ENCODE data around the gene TMTC4.

DNA sequence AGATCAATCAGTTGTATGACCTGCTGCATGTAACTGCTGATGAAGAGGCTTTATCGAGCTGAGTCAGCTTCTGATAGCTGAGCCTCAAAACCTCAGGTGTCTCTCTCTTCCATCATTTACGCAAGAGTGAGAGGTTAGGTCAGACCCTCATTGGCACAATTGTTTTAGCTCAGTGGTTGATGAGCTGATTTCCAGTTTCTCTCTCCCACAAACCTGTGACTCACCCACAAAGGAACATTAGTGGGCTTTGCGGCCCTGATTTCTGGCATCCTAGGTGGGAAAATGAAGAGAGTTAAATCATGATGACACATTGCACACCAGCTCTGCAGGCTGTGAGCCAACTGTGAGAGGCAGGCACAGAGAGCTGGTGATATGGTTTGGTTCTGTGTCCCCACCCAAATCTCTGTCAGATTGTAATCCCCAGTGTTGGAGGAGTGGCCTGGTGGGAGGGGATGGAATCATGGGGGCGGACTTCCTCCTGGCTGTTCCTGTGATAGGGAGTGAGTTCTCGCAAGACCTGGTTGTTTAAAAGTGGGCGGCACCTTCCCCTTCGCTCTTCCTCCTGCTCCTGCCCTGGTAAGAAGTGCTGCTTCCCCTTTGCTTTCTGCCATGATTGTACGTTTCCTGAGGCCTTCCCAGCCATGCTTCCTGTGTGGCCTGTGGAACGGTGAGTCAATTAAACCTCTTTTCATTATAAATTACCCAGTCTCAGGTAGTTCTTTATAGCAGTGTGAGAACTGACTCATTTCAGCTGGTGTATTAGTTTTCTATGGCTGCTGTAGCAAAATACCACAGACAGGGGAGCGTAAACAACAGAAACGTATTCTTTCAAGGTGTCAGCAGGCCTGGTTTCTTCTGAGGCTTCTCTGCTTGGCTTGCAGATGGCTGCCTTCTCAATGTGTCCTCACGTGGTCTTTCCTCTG is 33.5 kb upstream of the TMTC4 start:
- TF ChIP-seq POLR2AphosphoS5 (IDR thresholded peaks at IDR 0.05): no peak
- TF ChIP-seq, protein P1, sequence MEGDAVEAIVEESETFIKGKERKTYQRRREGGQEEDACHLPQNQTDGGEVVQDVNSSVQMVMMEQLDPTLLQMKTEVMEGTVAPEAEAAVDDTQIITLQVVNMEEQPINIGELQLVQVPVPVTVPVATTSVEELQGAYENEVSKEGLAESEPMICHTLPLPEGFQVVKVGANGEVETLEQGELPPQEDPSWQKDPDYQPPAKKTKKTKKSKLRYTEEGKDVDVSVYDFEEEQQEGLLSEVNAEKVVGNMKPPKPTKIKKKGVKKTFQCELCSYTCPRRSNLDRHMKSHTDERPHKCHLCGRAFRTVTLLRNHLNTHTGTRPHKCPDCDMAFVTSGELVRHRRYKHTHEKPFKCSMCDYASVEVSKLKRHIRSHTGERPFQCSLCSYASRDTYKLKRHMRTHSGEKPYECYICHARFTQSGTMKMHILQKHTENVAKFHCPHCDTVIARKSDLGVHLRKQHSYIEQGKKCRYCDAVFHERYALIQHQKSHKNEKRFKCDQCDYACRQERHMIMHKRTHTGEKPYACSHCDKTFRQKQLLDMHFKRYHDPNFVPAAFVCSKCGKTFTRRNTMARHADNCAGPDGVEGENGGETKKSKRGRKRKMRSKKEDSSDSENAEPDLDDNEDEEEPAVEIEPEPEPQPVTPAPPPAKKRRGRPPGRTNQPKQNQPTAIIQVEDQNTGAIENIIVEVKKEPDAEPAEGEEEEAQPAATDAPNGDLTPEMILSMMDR (IDR thresholded peaks at IDR 0.05): no peak

All from breast epithelium (tissue), 3 donors.